Fibroblast of mammary gland (primary cell): Measurements from ENCODE around the gene BIVM.

ENCODE experiments used
- DNase-seq: peaks from one replicate; pipeline ENCODE4 v3.0.0-alpha.2; 2010; ENCODE audit warnings: low read depth
- H3K4me3 ChIP-seq: 2 replicates; pipeline ENCODE4 v1.5.1; 2011; ENCODE audit warnings: low read depth, mild to moderate bottlenecking, low read length, moderate library complexity; ENCODE audit not compliant: control insufficient read depth
- TF ChIP-seq, protein P1 (sequence below): conservative IDR thresholded peaks from 2 replicates; pipeline ENCODE4 v1.5.1; 2011; ENCODE audit warnings: low read depth, low read length, inconsistent platforms; ENCODE audit not compliant: control insufficient read depth, insufficient read depth

BIVM gene, protein sequence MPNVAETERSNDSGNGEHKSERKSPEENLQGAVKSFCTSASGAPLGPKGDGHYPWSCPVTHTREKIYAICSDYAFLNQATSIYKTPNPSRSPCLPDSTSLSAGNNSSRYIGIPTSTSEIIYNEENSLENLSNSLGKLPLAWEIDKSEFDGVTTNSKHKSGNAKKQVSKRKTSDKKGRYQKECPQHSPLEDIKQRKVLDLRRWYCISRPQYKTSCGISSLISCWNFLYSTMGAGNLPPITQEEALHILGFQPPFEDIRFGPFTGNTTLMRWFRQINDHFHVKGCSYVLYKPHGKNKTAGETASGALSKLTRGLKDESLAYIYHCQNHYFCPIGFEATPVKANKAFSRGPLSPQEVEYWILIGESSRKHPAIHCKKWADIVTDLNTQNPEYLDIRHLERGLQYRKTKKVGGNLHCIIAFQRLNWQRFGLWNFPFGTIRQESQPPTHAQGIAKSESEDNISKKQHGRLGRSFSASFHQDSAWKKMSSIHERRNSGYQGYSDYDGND

DNA sequence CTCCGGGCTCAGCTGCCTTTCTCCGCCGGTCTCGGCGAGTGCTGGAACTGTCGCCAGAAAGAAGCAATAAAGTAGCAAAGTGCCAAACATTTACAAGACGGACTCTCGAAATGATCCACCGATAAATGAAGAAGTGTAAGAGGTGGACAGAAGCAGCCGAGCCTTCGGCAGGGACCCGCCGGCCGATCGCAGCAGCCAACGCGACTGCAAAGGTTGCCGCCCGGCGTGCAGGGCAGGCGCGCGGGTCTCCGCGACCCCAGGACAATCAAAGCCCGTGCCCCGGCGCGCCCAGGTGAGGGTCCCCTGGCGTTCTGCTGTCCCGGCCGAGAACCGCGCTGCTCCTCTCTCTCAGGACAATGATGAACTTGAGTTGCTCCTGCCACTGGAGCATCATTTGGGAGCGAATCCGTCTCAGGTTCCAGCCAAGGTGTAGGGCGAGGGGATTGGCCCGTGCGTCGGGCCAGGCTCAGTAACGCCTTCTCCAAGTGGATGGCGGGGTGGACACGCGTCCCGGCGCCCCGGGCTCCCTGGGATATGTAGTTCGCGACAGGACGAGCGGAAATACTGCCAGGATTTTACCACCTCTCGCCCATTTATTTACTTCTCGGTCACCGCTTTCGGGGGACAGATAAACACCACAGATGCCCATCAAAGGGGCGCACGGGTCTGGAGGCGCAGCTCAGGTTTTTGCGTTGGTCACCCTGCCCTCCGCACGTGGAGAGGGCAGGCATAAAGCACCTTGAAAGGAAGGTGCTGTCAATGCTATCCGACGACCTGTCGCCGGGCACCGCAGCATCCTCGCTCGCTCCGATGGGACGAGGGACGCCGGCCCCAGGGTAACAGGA lies at the start of gene BIVM, which contains the start of gene POGLUT2:
BIVM (plus strand) TSS at position 539 of the 845 bp plus-strand sequence. CDS start 8,149 bp downstream, outside the sequence.
POGLUT2 (minus strand) TSS at position 396 of the 845 bp plus-strand sequence; CDS start at position 90, 306 bp downstream.
- TF ChIP-seq, protein P1, sequence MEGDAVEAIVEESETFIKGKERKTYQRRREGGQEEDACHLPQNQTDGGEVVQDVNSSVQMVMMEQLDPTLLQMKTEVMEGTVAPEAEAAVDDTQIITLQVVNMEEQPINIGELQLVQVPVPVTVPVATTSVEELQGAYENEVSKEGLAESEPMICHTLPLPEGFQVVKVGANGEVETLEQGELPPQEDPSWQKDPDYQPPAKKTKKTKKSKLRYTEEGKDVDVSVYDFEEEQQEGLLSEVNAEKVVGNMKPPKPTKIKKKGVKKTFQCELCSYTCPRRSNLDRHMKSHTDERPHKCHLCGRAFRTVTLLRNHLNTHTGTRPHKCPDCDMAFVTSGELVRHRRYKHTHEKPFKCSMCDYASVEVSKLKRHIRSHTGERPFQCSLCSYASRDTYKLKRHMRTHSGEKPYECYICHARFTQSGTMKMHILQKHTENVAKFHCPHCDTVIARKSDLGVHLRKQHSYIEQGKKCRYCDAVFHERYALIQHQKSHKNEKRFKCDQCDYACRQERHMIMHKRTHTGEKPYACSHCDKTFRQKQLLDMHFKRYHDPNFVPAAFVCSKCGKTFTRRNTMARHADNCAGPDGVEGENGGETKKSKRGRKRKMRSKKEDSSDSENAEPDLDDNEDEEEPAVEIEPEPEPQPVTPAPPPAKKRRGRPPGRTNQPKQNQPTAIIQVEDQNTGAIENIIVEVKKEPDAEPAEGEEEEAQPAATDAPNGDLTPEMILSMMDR: no peak
- peak within 1 kb of the TSS; percentile 91 for H3K4me3 ChIP-seq
- DNase-seq: peak; percentile 94

DNA sequence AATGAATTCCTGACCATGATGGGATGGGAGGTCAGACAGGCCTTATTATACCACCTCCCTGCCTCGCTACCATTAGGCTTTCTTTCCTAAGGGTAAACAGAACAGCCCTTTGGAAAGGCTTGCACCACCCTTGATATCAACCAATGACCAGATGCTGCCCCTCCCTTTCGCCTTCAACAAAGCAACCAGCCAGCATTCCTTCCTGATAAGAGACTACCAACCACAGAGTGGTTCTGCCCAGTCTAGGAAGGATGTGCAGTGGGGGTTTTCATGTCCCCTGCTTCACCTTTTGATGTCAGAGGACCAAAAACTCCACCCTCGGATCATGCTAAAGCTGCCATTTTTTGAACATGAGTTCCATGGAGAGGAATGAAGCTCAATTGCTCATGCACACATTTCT lies 47.0 kb upstream of the BIVM start:
- TF ChIP-seq, protein P1: no peak
- no peak for DNase-seq
- H3K4me3 ChIP-seq: no peak overlapping the region

GRCh38 chr13:102757006-102757405 lies 41.9 kb upstream of the BIVM start:
- DNase-seq: no peak
- TF ChIP-seq, protein P1: no peak

GRCh38 chr13:102758842-102759241 lies 40.1 kb upstream of the BIVM start:
- TF ChIP-seq, protein P1: no peak
- no peak for DNase-seq
- H3K4me3 ChIP-seq: no peak overlapping the region

More at GRCh38 chr13:102757006-102757405, 41.9 kb upstream of the BIVM start:
- H3K4me3 ChIP-seq: no peak overlapping the region

- TF ChIP-seq, protein P1: no peak
- no peak for DNase-seq
Measured at GRCh38 chr13:102761071-102761470, 37.8 kb upstream of the BIVM start.

DNA sequence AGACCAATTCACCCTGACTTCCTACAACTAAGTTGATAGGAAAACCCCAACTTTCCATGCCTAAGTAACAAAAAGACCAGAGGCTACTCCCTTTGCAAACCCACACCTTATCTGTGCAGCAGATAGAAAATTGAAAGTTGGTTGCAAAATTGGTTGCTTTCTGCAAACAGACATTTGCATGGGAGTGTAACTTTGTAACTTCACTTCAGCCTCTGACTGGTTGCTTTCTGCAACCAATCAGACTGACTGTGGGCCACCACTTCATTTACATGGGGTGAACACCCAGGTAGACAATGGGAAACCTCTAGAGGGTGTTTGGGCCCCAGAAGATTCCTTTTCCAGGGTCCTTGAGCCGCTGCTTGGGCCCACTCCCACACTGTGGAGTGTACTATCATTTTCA lies 35.2 kb upstream of the BIVM start:
- DNase-seq: no peak
- H3K4me3 ChIP-seq: no peak overlapping the region
- TF ChIP-seq, protein P1: no peak

More at GRCh38 chr13:102761071-102761470, 37.8 kb upstream of the BIVM start:
- no peak overlapping the region for H3K4me3 ChIP-seq
